Measurements from ENCODE around the gene SPHK1. TPM values are rescaled to one million over a fixed set of nuclear protein-coding genes. Genes with fewer than 3 reads are reported as not detected.
A peak's percentile ranks its signal among the peaks of the same experiment; 100 is the strongest.

Gene SPHK1
- total RNA-seq, 1 experiment from 2014 or later: 18.2 TPM

DNA sequence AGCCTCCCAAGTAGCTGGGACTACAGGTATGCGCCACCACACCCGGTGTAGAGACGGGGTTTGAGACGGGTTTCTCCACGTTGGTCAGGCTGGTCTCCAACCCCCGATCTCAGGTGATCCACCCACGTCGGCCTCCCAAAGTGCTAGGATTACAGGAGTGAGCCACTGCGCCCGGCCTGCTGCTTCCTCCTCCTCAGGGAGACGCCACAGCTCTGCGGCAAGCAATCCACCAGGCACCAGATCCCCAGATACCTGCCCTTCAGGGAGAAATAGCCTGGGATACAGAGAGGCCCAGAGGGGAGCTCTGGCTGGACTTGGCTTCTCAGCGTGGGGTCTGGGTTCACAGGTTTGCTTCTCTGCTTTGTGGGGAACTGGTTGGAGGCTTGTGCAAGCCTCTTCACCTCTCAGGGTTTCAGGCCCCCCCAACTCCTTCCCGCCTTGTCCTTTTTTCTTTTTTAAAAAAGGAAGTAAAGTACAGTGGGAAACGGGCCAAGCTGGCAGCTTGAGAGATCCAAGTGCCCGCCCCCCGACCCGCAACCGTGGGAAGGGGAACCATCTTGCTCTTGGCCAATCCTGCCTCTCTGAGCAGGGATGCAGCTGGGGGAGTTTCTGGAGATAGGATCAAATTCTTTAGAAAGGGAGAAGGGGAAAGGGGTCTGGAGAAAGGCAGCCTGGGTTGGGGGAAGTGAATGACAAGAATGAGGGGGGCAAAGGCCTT lies 2.6 kb upstream of the SPHK1 start:
- H3K36me3 ChIP-seq (ENCODE audit: control insufficient read depth, insufficient read depth, low read length): no peaks in the 10 kb centered on the region
- ChIA-PET POLR2A (no interaction called here), CTCF (interaction anchor here (0.7 to 2.1 kb wide), 5 partner anchors 11 to 255 kb away, joined by 3 to 14 read pairs (median 5); no protein-coding TSS in a partner anchor)
- TF ChIP-seq, protein P1, sequence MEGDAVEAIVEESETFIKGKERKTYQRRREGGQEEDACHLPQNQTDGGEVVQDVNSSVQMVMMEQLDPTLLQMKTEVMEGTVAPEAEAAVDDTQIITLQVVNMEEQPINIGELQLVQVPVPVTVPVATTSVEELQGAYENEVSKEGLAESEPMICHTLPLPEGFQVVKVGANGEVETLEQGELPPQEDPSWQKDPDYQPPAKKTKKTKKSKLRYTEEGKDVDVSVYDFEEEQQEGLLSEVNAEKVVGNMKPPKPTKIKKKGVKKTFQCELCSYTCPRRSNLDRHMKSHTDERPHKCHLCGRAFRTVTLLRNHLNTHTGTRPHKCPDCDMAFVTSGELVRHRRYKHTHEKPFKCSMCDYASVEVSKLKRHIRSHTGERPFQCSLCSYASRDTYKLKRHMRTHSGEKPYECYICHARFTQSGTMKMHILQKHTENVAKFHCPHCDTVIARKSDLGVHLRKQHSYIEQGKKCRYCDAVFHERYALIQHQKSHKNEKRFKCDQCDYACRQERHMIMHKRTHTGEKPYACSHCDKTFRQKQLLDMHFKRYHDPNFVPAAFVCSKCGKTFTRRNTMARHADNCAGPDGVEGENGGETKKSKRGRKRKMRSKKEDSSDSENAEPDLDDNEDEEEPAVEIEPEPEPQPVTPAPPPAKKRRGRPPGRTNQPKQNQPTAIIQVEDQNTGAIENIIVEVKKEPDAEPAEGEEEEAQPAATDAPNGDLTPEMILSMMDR (IDR thresholded peaks at IDR 0.05): no peak
- intact Hi-C loops (cut with micrococcal nuclease; ENCODE audit: unreplicated experiment) (no loop called here), in situ Hi-C loops (cut with HindIII; ENCODE audit: low pct_unique_long_range_greater_than_20kb, low sequenced_read_pairs) (no loop called here)
- H3K4me1 ChIP-seq (ENCODE audit: control insufficient read depth, insufficient read depth, low read length): peaks cover 13% of the 10 kb centered on the region; the same call in 1 of the 2 replicates
- BruUV-seq (replicated peaks): no TSS peak
- no peaks in the 10 kb centered on the region for H3K27me3 ChIP-seq (ENCODE audit: control insufficient read depth, insufficient read depth, low read length)
- H3K27ac ChIP-seq (ENCODE audit: low read length): no peak overlapping the region
- no peak for DNase-seq (ENCODE audit: low read depth, low spot score)
- H3K4me3 ChIP-seq (ENCODE audit: low read depth in 2 of 2, low read length in 2 of 2): no peak overlapping the region
- ATAC-seq: no peak
- H3K9me3 ChIP-seq (ENCODE audit: control insufficient read depth, insufficient read depth, low read depth, low read length): no peaks in the 10 kb centered on the region

DNA sequence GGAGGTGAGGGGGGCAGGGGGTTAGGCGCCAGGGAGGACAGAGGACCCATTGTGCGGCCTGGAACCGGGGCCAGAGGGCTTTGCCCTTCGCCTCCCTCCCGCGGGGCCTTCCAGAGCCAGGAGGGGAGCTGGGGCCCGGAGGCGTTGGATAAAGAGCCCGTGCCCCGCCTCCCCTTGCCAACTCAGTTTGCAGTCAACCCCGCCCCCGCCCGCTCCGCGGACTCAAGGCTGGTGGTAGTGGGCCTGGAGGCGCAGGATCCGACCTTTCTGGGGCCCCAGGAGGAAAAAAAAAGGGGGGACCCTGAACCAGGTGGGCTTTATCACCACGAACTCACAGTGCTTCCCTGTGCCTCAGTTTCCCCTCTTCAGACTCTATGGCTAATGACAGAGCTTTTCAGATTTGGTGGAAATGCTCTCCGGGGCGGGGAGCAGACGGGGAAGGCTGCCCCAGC lies 2.0 kb upstream of the SPHK1 start:
- DNase-seq (ENCODE audit: low read depth, low spot score) (no peak), ATAC-seq (no peak)
- TF ChIP-seq, protein P1 (IDR thresholded peaks at IDR 0.05): no peak
- no peak for TF ChIP-seq POLR2AphosphoS5 (IDR thresholded peaks at IDR 0.05; ENCODE audit: low read depth, low read length)
- no peak for TF ChIP-seq TCF7L2 (IDR thresholded peaks at IDR 0.05; ENCODE audit: low read depth, low read length)
- TF ChIP-seq, protein P2, sequence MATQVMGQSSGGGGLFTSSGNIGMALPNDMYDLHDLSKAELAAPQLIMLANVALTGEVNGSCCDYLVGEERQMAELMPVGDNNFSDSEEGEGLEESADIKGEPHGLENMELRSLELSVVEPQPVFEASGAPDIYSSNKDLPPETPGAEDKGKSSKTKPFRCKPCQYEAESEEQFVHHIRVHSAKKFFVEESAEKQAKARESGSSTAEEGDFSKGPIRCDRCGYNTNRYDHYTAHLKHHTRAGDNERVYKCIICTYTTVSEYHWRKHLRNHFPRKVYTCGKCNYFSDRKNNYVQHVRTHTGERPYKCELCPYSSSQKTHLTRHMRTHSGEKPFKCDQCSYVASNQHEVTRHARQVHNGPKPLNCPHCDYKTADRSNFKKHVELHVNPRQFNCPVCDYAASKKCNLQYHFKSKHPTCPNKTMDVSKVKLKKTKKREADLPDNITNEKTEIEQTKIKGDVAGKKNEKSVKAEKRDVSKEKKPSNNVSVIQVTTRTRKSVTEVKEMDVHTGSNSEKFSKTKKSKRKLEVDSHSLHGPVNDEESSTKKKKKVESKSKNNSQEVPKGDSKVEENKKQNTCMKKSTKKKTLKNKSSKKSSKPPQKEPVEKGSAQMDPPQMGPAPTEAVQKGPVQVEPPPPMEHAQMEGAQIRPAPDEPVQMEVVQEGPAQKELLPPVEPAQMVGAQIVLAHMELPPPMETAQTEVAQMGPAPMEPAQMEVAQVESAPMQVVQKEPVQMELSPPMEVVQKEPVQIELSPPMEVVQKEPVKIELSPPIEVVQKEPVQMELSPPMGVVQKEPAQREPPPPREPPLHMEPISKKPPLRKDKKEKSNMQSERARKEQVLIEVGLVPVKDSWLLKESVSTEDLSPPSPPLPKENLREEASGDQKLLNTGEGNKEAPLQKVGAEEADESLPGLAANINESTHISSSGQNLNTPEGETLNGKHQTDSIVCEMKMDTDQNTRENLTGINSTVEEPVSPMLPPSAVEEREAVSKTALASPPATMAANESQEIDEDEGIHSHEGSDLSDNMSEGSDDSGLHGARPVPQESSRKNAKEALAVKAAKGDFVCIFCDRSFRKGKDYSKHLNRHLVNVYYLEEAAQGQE (IDR thresholded peaks at IDR 0.05; ENCODE audit: insufficient read depth in 1 of 2, low read depth in 2 of 2, low read length in 1 of 2): no peak
- no peak for TF ChIP-seq SIN3A (IDR thresholded peaks at IDR 0.05; ENCODE audit: borderline replicate concordance, insufficient read depth, low read depth, low read length)
- Histone ChIP-seq H3K4me3 (ENCODE audit: low read depth in 2 of 2, low read length in 2 of 2) (peak overlapping the region; percentile 59 to 69), H3K9me3 (ENCODE audit: control insufficient read depth, insufficient read depth, low read depth, low read length) (no peaks in the 10 kb centered on the region), H3K27me3 (ENCODE audit: control insufficient read depth, insufficient read depth, low read length) (no peaks in the 10 kb centered on the region), H3K27ac (ENCODE audit: low read length) (peak overlapping the region; percentile 62), H3K36me3 (ENCODE audit: control insufficient read depth, insufficient read depth, low read length) (no peaks in the 10 kb centered on the region), H3K4me1 (ENCODE audit: control insufficient read depth, insufficient read depth, low read length) (peaks cover 13% of the 10 kb centered on the region; the same call in 1 of the 2 replicates)
- intact Hi-C loops (cut with micrococcal nuclease; ENCODE audit: unreplicated experiment) (no loop called here), in situ Hi-C loops (cut with HindIII; ENCODE audit: low pct_unique_long_range_greater_than_20kb, low sequenced_read_pairs) (no loop called here)
- ChIA-PET POLR2A (no interaction called here), CTCF (no interaction called here)
- no TSS peak for BruUV-seq (replicated peaks)

Measured in Panc1 (cell line).